Inflammatory macrophage (primary cell): Measurements from ENCODE around the gene PCNX2.

Experiments
- DNase-seq, 2 donors: peaks; one replicate each; pipeline ENCODE4 v3.0.0-alpha.2; 2020 to 2022

Gene PCNX2

GRCh38 chr1:232952514-232953499 lies 342.7 kb downstream of the PCNX2 start:
- peak; percentile 39 to 47 for DNase-seq

GRCh38 chr1:232951605-232952004 lies 343.9 kb downstream of the PCNX2 start:
- no peak for DNase-seq

GRCh38 chr1:232951180-232951579 lies 344.3 kb downstream of the PCNX2 start:
- DNase-seq = no peak

- peak; percentile 96 for DNase-seq
These were observed 345.0 kb downstream of the PCNX2 start, which contains the start of gene NTPCR for GRCh38 chr1:232950197-232951176. Gene NTPCR, plus strand, starts transcription at chr1:232950611. Its CDS starts 100 bp downstream, at chr1:232950711.

GRCh38 chr1:232949636-232950196 lies 345.8 kb downstream of the PCNX2 start:
- DNase-seq = no peak

- DNase-seq = peak; percentile 18 to 31
These were observed 351.2 kb downstream of the PCNX2 start for GRCh38 chr1:232944347-232944746.

- no peak for DNase-seq
These were observed 351.8 kb downstream of the PCNX2 start for GRCh38 chr1:232943679-232944252.

- DNase-seq = no peak
These were observed 352.9 kb downstream of the PCNX2 start for GRCh38 chr1:232942413-232943294.

- no peak for DNase-seq
These were observed 355.3 kb downstream of the PCNX2 start for GRCh38 chr1:232940262-232940661.

- DNase-seq = no peak
These were observed 355.8 kb downstream of the PCNX2 start for GRCh38 chr1:232939748-232940147.

GRCh38 chr1:232938926-232939325 lies 356.6 kb downstream of the PCNX2 start:
- no peak for DNase-seq

- peak; percentile 42 to 66 for DNase-seq
These were observed 357.7 kb downstream of the PCNX2 start for GRCh38 chr1:232937741-232938375.

GRCh38 chr1:232936941-232937340 lies 358.6 kb downstream of the PCNX2 start:
- DNase-seq = no peak
